ENCODE data around the gene ASIC1.

The ASIC1 gene

GRCh38 chr12:50038336-50038735 is 19.1 kb upstream of the ASIC1 start:
- peaks cover 27% of the 10 kb centered on the region for H3K4me1 Mint-ChIP-seq
- no peak for TF ChIP-seq CTCF (IDR thresholded peaks at IDR 0.05; ENCODE audit: unreplicated experiment in 3 of 3)
- no peaks in the 10 kb centered on the region for H3K36me3 Mint-ChIP-seq (ENCODE audit: low read depth)

GRCh38 chr12:50039151-50039835 is 18.1 kb upstream of the ASIC1 start:
- Mint-ChIP-seq H3K27me3 (ENCODE audit: low read depth) (peaks cover 27% of the 10 kb centered on the region), H3K9me3 (no peaks in the 10 kb centered on the region), H3K27ac (peak overlapping the region in 2 of 3 experiments; percentile 46 to 86), H3K4me3 (no peak overlapping the region), H3K36me3 (ENCODE audit: low read depth) (no peaks in the 10 kb centered on the region), H3K4me1 (peaks cover 27% of the 10 kb centered on the region)
- peak; percentile 76 to 81 (median 80) for TF ChIP-seq CTCF (IDR thresholded peaks at IDR 0.05; ENCODE audit: unreplicated experiment in 3 of 3)

More at GRCh38 chr12:50038336-50038735, 19.1 kb upstream of the ASIC1 start:
- no peaks in the 10 kb centered on the region for H3K9me3 Mint-ChIP-seq
- H3K4me3 Mint-ChIP-seq = no peak overlapping the region
- peak overlapping the region in 1 of 3 experiments; percentile 6 for H3K27ac Mint-ChIP-seq
- peaks cover 30% of the 10 kb centered on the region for H3K27me3 Mint-ChIP-seq (ENCODE audit: low read depth)

GRCh38 chr12:50040657-50041056 is 16.7 kb upstream of the ASIC1 start:
- Mint-ChIP-seq H3K9me3 (no peaks in the 10 kb centered on the region), H3K36me3 (ENCODE audit: low read depth) (no peaks in the 10 kb centered on the region), H3K27ac (peak overlapping the region in 2 of 3 experiments; percentile 46 to 86), H3K4me3 (peak overlapping the region in 1 of 3 experiments; percentile 38), H3K4me1 (peaks cover 27% of the 10 kb centered on the region), H3K27me3 (ENCODE audit: low read depth) (peaks cover 21% of the 10 kb centered on the region)
- TF ChIP-seq CTCF (IDR thresholded peaks at IDR 0.05; ENCODE audit: unreplicated experiment in 3 of 3) = no peak

GRCh38 chr12:50041062-50041860 is 16.1 kb upstream of the ASIC1 start:
- H3K4me1 Mint-ChIP-seq = peaks cover 27% of the 10 kb centered on the region
- peak overlapping the region in 2 of 3 experiments; percentile 46 to 86 for H3K27ac Mint-ChIP-seq
- no peaks in the 10 kb centered on the region for H3K9me3 Mint-ChIP-seq
- H3K36me3 Mint-ChIP-seq (ENCODE audit: low read depth) = no peaks in the 10 kb centered on the region
- H3K4me3 Mint-ChIP-seq = peak overlapping the region in 1 of 3 experiments; percentile 38
- H3K27me3 Mint-ChIP-seq (ENCODE audit: low read depth) = peaks cover 20% of the 10 kb centered on the region
- no peak for TF ChIP-seq CTCF (IDR thresholded peaks at IDR 0.05; ENCODE audit: unreplicated experiment in 3 of 3)

- Mint-ChIP-seq H3K36me3 (ENCODE audit: low read depth) (no peaks in the 10 kb centered on the region), H3K4me3 (no peak overlapping the region), H3K4me1 (peaks cover 27% of the 10 kb centered on the region), H3K27ac (no peak overlapping the region), H3K9me3 (no peaks in the 10 kb centered on the region), H3K27me3 (ENCODE audit: low read depth) (peaks cover 17% of the 10 kb centered on the region)
- TF ChIP-seq CTCF (IDR thresholded peaks at IDR 0.05; ENCODE audit: unreplicated experiment in 3 of 3) = no peak
These were observed 15.4 kb upstream of the ASIC1 start for GRCh38 chr12:50041962-50042361.

All from nephron (organoid).